Renal cortical epithelial cell (primary cell): Measurements from ENCODE around the gene GALK1. TPM values are rescaled to one million over a fixed set of nuclear protein-coding genes. Genes with fewer than 3 reads are reported as not detected.
A peak's percentile ranks its signal among the peaks of the same experiment; 100 is the strongest.

Experiments used
- DNase-seq: peaks from one replicate; pipeline ENCODE4 v3.0.0-alpha.2; 2011; ENCODE audit warnings: low read depth
- total RNA-seq: library from RNA; depleted of rRNA; stranded (reverse); fragments of >200 nt; gene quantifications from 2 replicates; pipeline ENCODE4 v1.2.3, GENCODE V29; 2014

GALK1 gene
- total RNA-seq, 1 donor from 2014 or later: 16.6 TPM

DNA sequence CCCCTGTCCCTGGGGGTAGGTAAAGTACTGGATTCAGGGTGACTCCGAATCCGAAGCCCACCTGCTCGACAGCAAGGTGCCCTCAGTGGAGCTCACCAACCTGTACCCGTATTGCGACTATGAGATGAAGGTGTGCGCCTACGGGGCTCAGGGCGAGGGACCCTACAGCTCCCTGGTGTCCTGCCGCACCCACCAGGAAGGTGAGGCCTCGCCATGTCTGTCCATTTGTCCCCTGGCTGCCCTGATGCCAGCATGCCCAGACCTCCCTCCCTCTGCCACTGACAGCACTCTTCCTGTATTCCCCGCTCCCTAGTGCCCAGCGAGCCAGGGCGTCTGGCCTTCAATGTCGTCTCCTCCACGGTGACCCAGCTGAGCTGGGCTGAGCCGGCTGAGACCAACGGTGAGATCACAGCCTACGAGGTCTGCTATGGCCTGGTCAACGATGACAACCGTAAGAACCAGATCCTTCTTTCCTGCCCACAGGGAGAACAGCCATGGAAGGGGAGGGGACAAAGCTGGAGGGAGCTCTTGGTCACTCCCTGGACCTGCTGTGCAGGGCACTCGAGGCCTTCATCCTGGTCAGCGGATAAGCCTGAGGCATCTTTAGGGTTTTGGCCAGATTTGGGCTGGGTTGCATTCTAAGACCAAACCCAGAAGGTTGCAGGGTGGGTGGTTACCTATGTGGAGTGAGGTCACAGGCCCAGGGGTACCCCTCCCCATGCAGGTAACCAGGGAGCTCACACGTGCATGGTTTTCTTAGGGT lies 14.2 kb downstream of the GALK1 start:
- DNase-seq: no peak

DNA sequence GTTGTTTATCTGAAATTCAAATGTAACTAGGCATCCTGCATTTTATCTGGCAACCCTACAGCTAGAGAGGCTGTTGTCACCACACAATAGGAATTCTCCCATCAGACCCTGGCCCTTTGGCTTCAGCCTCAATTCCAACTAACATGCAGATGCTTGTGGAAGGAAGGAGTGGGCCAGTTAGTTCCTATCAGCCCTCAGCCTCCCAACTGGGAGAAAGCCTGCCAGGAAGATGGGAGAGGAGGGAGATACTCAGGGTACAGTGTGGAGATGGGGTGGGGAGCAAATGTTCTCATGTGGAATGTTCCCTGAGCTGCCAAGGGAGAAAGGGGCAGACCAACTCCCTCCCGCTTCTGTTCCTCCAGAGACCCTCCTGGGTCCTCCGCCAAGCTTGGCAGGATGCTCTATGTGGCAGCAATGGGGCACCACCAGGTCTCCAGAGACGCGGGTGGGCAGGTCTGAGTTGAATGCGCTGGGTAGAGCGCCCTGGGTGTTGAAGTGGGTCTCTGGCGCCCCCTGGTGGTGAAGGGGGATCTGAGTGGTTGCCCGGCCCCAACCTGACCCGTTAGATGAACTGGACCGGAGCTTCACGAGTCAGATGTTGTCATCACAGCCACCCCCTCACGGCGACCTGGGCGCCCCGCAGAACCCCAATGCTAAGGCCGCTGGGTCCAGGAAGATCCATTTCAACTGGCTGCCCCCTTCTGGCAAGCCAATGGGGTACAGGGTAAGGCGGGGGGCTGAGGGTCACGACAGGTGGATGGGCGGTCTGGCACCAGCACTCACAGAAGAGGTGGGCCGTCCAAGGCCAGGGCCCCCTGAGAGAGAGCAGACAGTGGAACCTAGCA lies 15.2 kb downstream of the GALK1 start:
- peak; percentile 33 for DNase-seq

DNA sequence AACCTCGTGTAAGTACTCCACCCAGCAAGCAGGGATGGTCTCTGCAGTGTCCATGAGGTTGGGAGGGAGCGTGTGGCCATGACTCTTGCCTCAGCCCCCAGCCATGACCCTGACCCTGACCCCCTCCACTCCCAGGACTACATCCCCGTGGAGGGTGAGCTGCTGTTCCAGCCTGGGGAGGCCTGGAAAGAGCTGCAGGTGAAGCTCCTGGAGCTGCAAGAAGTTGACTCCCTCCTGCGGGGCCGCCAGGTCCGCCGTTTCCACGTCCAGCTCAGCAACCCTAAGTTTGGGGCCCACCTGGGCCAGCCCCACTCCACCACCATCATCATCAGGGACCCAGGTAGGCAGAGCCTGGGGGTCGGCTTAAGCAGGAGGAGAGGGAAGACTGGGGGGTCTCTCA lies 16.3 kb downstream of the GALK1 start:
- DNase-seq: no peak

DNA sequence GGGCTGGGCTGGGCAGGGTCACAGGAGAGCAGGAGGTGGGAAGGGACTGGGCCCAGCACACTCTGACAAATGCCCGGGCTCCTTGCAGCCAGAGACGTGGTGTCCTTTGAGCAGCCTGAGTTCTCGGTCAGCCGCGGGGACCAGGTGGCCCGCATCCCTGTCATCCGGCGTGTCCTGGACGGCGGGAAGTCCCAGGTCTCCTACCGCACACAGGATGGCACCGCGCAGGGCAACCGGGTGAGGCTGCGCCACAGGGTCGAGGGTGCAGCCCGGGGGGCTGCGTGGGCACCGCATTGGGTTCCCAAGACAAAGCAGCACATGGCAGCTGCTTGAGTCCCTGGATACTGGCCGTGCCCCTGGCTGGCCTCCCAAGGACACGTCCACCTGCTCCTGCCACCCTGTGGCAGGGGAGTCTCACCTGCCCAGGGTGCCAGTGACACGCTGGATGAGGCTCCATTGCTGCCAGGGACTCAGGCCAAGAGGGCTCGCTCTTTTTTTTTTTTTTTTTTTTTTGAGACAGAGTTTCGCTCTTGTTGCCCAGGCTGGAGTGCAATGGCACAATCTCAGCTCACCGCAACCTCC lies 21.3 kb downstream of the GALK1 start:
- DNase-seq: no peak

DNA sequence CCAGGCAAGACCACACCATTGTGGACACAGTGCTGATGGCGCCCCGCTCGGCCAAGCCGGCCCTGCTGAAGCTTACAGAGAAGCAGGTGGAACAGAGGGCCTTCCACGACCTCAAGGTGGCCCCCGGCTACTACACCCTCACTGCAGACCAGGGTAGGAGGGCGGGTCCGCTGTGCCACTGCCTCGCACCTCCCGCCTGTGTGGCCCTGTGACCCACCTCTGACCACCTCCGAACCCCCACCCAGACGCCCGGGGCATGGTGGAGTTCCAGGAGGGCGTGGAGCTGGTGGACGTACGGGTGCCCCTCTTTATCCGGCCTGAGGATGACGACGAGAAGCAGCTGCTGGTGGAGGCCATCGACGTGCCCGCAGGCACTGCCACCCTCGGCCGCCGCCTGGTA lies 22.7 kb downstream of the GALK1 start:
- no peak for DNase-seq

DNA sequence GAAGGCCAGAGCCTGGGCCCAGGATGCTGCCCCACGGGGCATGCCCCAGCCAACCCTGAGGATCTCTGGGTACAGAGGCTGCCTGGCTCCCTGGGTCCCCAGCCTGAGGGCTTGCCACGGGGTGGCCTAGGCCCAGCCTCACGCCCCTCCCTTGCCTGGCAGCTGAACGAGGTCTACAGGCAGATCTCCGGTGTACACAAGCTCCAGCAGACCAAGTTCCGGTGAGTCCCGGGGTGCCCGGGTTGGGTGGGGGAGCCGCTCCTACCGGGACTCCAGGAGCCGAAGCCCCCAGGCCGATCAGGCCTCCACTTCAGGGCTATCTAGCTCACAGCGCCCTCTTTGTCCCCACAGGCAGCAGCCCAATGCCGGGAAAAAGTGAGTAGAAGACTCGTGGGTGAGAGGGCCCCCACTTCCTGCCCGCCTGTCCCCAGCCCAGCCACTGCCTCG lies 24.3 kb downstream of the GALK1 start:
- no peak for DNase-seq

DNA sequence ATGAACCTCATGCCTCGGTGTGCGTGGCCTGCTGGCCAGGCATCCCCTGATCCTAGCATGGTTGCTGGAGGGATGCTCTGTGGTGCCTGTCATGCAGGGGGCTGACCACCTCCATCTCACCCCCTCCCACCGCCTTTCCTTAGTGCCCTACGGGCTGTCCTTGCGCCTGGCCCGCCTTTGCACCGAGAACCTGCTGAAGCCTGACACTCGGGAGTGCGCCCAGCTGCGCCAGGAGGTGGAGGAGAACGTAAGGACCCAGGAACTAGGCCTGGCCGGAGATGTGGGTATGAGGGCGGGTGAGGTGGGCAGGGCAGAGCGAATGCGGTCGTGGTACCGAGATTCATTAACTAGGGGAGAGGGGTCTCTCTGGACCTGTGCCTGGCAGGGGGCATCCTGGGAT lies 24.8 kb downstream of the GALK1 start:
- DNase-seq: no peak

DNA sequence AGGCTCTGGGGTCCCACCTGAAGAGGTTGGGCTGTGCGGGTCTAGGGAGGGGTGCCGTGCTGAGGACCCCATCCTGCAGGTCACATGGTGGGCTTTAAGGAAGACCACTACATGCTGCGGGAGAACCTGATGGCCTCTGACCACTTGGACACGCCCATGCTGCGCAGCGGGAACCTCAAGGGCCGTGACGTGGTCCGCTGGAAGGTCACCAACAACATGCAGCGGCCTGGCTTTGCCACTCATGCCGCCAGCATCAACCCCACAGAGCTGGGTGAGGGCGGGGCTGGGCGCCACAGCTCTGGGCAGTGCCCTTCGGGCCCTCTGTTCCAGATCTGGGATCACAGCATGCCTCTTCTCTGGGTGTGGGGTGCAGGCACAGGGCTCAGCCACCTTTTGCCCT lies 25.2 kb downstream of the GALK1 start:
- no peak for DNase-seq

DNA sequence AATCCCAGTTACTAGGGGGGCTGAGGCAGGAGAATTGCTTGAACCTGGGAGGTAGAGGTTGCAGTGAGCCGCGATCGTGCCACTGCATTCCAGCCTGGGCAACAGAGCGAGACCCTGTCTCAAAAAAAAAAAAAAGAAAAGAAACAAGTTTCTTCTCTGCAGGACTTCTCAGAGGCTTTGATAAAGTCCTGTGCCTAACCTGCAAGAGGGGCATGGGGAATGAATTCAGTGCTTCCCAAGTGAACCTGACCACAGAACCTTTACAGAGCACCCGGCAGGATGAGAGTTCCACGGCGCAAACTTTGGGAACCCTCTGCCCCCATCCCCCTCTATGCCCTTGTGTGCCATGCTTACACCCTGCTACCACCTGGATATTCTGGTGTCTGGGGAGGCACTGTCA lies 25.8 kb downstream of the GALK1 start:
- DNase-seq: no peak

DNA sequence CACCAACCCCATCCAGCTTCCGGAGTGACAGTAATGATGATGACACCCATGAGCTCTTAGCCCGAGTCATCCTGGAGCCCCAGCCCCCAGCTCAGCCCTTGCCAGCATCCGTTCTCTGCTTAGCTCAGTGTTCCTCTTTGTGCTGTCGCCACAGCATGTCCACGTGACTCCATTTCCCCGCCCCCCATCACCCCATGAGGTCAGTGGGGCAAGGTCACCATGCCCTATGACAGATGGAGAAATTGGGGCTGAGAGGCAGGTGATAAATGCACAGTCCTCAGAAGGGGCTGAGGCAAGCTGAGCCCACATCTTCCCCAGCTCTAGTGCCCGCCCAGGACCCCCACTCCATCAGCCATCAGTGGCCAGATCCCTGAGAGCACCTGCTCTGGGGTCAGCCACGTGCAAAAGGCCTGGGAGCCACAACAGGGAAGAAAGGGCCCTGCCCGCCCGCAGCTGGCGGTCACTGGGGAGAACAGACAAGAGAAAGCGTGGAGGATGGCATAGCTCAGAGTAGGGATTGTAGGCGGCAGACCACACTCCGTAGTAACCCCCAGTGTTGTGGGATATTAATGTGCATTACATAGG lies 26.7 kb downstream of the GALK1 start:
- DNase-seq: no peak

DNA sequence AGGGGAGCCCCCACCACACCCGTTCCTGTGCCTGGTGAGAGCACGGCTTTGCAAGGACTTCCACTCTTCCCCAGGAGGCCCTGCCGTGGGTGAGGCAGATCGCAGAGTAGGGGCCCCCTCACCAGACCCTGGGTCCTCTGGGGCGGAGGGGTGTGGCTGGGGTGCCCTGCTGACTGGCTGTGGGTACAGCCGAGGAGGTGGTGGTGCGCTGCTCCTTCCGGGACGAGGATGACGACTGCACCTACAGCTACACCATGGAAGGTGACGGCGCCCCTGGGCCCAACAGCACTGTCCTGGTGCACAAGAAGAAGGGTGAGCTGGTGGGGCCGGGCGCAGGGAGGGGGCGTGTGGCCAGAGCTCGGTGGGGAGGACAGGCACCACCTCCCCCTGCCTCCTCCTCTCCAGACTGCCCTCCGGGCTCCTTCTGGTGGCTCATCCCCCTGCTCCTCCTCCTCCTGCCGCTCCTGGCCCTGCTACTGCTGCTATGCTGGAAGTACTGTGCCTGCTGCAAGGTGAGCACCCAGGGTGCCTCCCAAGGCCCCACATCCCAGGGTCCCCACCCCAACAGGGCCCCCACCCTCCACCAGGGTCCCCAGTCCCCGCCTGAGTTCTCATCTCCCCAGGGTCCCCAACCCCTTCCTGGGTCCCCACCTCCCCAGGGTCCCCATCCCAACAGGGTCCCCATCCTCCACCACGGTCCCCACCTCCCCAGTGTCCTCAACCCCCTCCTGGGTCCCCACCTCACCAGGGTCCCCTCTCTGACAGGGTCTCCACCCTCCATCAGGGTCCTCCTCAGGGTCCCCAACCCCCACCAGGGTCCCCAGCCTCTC lies 27.6 kb downstream of the GALK1 start:
- DNase-seq: no peak

DNA sequence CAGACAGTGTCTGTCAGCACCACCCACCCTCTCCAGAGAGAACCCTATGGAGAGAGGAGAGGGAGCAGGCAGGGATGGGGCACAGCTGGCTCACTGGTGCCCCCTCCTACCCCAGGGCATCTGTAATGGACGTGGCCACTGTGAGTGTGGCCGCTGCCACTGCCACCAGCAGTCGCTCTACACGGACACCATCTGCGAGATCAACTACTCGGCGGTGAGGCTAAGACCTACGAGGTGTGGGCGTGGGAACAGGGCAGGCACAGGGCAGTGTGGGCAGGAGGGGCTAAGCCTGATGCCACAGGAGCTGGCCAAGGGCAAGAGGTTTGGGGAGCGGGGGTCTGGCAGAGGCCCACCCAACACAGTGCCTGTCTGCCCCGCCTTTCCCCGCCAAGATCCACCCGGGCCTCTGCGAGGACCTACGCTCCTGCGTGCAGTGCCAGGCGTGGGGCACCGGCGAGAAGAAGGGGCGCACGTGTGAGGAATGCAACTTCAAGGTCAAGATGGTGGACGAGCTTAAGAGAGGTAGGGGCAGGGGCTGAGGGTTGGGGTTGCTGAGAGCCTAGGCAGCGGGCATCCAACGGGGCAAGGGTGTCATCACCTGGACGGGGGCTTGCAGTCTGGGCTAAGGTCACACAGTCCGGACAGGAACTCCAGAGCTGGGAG lies 28.7 kb downstream of the GALK1 start:
- DNase-seq: no peak

DNA sequence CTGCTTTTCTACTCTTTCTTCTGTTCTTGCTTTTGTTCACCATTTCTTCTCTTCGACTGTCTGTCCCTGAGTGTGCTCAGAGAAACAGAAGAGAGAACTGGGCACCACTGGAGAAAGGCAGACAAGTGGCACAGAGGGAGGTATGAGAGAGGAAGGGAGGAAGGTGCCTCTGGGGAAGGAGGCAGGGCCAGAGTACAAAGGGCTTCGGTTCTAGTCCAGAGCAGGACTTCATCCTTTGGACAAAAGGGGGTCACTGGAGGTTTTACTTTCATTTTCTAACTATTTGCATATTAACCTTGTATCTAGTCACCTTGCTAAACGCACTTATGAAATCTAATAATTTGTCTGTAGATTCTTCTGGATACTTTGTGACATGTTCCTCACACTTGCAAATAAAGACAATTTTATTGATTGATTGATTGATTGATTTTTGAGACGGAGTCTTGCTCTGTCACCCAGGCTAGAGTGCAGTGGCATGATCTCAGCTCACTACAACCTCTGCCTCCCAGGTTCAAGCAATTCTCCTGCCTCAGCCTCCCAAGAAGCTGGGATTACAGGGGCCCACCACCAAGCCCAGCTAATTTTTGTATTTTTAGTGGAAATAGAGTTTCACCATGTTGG lies 30.2 kb downstream of the GALK1 start:
- DNase-seq: no peak

DNA sequence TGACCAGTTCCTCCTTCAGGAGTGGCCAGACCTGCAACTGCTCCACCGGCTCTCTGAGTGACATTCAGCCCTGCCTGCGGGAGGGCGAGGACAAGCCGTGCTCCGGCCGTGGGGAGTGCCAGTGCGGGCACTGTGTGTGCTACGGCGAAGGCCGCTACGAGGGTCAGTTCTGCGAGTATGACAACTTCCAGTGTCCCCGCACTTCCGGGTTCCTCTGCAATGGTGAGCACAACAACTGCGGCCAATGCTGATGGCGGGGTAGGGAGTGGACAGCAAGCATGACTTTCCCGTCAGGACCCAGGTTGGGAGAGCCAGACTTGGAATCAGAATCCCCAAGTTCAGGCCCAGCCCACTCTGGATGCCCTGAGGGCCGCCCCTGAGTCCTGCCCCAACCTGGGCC lies 31.5 kb downstream of the GALK1 start:
- no peak for DNase-seq

DNA sequence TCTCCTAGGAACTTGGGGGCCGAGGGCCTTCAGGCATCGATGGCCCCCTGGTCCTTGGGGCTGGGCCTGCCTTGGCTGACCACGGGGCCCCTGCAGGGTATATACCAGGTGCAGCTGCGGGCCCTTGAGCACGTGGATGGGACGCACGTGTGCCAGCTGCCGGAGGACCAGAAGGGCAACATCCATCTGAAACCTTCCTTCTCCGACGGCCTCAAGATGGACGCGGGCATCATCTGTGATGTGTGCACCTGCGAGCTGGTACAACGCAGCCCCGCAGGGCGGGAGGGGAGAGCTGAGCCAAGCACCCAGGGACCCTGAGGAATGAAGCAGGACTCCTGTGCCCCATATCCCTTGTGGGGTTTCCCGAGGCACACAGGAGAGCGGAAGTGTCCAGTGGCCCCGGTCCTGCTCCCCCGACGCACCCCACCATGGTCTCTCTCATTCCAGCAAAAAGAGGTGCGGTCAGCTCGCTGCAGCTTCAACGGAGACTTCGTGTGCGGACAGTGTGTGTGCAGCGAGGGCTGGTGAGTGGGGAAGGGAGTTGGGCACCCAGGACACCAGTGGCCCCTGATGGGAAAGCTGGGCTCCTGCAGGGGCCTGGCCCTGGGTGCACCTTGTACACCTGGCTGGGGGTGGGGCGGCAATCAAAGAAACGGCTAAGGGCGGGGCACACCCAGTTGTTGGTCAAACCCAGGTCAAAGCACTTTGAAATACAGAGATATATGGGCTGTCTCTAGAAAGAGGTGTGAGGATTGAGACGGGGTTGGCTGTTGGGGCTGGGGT lies 33.1 kb downstream of the GALK1 start:
- DNase-seq: no peak

DNA sequence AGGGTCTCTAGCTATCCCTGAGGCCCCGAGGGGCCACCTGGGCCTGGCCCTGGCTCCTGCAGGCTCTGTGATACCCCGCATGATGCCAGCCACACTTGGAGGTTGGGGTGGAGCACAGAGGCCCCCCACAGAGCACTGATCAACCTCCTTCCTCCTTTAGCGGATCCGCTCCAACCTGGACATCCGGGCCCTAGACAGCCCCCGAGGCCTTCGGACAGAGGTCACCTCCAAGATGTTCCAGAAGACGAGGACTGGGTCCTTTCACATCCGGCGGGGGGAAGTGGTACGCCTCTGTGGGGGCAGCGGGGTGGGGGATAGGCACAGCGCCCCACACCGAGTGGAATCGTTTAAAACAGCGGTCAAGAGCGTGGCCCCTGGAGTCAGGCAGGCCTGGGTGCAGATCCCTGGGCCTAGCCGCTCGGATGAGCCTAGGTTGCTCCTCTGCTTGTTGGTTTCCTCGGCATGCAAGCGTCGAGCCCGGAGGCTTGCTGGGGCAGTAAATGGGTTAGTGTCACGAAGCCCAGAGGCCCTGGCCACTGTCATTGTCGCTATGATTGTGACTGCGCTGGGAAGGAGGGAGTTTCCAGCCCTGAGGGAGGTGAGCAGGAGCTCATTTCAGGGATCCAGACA lies 33.8 kb downstream of the GALK1 start:
- DNase-seq: no peak

DNA sequence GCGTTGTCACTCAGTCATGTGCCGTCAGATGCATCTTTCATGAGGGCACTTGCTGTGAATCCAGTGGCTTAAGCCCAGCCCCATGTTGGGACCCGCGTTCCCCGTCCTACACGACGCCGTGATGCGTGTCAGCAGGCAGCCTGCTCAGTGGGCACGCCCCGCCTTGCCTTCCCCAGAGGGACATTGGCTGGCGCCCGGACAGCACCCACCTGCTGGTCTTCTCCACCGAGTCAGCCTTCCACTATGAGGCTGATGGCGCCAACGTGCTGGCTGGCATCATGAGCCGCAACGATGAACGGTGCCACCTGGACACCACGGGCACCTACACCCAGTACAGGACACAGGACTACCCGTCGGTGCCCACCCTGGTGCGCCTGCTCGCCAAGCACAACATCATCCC lies 34.9 kb downstream of the GALK1 start:
- no peak for DNase-seq

DNA sequence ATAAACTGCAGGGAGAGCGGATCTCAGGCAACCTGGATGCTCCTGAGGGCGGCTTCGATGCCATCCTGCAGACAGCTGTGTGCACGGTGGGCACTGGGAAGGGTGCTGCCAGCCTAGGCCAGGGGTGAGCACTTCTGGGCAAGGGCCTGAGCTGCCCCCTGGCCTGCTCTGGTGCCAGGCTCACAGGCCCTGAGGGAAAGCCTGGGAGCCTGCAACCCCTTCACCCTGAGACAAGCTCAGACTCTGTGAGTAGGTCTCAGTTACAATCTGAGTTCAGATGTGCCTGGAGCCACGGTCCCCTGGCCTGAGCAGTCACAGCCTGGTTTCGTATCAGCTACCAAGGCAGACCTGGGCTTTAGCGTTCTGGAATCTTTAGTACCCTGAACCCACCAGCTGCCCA lies 35.6 kb downstream of the GALK1 start:
- DNase-seq: no peak

DNA sequence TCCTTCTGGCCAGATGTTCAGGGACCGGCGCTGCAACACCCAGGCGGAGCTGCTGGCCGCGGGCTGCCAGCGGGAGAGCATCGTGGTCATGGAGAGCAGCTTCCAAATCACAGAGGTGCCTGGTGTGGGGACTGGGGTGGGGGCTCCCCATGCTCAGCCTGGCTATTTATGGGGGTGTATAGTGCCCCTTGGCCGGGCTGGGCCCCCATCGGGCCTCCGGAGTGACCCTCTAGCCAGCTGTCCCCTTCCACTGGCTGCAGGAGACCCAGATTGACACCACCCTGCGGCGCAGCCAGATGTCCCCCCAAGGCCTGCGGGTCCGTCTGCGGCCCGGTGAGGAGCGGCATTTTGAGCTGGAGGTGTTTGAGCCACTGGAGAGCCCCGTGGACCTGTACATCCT lies 37.6 kb downstream of the GALK1 start:
- no peak for DNase-seq
